Activated CD4-positive, alpha-beta T cell treated with anti-CD3 and anti-CD28 coated beads, Interleukin-2, Interleukin-4, amounts not matched to agents 100 ng/mL and 50 ng/mL, durations not matched to agents 16 hours and 8 hours (primary cell): ENCODE results near the gene SOSTDC1.
"Not testable (repeated sequence)": the region's sequence is repeated elsewhere in the genome, so short reads cannot be mapped to it uniquely, and the experiment has no call there.

Source experiments
- DNase-seq: peaks from one replicate; pipeline ENCODE4 v3.0.0-alpha.2; 2020; ENCODE audit warnings: low spot score

The SOSTDC1 gene

GRCh38 chr7:16462431-16462889 lies 3.1 kb downstream of the SOSTDC1 start:
- DNase-seq: no peak

DNA sequence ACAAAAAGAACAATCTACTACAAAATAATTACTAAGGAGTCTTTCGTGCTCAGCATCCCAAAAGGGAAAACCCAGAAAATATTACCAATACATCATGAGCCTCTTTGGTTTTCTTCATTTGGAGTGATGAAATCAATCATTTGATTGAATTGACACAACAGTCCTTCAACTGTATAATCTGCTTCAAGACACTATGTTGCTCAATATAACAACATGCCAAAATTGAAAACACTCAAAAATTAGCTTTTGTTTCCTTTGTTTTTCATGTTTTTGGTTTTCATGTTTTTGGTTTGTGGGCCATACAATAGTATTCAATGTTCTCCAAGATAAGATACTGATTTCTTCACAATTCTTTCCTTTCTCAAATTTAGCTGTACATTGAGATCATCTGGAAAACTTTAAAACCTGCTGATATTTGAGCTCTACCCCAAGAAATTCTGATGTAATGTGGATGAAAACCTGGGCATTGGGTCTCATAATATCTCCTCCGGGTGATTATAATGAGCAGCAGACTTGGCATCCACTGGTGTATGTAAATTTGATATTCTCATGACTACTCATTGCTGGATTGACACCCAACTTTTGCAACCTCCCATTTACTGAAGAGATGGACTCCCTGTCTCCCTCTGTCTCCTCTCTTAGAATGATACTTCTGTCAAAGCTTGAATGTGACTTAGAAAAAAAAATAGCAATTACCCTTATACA lies 4.6 kb downstream of the SOSTDC1 start:
- no peak for DNase-seq

- DNase-seq: not testable (repeated sequence)
Measured at GRCh38 chr7:16456303-16456702, 9.2 kb downstream of the SOSTDC1 start.

DNA sequence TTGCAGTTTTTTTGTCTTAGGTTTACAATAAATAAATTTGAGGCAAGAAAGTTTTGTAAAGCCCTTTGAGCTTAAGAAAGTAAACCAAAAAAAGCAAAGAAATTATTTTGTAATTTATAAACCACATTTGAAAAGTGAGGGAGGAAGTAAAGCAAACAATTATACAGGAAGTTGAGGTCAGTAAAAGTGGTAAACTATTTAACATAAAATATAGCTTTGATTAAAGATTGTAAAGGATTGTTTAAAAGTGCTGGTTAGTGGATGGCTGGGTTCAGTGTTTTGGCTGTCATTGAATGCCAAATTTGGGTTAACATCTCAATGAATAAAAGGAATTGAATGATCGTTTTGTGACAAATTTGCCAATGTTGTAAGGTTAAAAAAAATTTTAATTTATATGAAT lies 9.9 kb downstream of the SOSTDC1 start:
- no peak for DNase-seq

- DNase-seq: no peak
Measured at GRCh38 chr7:16450366-16450765, 15.2 kb downstream of the SOSTDC1 start.

GRCh38 chr7:16447876-16448275 lies 17.7 kb downstream of the SOSTDC1 start:
- DNase-seq: no peak

- DNase-seq: no peak
Measured at GRCh38 chr7:16446508-16446907, 19.0 kb downstream of the SOSTDC1 start.

DNA sequence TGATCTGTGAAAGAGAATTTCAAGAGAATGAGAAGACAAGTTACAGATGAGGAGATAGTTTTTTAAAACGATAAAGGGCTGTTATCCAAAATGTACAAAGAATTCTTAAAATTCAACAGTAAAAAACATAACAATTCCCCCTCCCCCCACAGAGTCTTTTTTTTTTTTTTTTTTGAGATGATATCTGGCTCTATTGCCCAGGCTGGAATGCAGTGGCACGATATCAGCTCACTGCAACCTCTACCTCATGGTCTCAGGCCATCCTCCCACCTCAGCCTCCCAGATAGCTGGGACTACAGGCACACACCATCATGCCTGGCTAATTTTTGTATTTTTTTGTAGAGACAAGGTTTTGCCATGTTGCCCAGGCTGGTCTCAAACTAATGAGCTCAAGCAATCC lies 21.7 kb downstream of the SOSTDC1 start:
- DNase-seq: not testable (repeated sequence)

DNA sequence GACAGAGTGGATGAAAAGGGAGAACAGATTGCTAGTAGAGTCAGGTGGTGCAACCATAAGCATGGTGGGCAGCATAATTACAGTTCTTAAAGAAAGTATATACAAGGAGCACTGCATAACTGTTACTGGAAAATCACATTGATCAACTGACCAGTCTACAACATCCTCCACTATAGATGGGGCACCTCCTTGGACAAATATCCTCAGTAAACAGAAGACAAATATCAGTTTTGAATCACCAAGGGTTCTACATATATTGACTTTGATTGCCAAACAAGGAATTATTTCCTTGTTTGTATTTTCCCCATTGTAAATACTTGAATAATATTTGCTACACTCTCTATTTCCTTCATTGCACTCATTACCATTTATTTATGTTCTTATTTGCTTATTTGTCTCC lies 26.6 kb downstream of the SOSTDC1 start:
- no peak for DNase-seq

GRCh38 chr7:16436306-16436705 lies 29.2 kb downstream of the SOSTDC1 start:
- no peak for DNase-seq

DNA sequence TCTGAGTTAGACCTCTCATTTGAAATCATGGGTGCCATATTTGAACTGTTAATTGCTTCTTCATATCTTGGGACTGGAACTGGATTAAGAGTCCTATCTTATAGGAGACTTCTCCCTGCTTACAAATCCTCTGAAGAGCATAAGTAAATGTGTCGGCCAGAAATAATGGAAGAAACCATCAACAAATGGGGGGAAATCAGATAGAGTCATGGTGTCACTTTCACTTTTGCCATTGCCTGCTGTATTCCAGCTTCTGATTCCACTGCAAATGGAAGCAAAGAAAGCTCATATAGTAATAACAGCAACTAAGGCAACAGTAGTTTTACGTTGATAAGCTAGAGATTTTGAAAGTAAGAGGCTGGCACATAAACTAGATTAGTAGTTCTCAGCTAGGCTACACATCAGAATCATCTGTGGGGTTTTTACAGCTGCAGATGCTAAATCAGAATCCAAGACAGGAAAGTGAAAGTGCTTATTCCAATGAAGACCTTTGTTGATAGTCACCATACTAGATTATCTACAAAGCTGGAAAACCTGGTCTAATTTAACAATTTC lies 31.9 kb downstream of the SOSTDC1 start:
- no peak for DNase-seq

DNA sequence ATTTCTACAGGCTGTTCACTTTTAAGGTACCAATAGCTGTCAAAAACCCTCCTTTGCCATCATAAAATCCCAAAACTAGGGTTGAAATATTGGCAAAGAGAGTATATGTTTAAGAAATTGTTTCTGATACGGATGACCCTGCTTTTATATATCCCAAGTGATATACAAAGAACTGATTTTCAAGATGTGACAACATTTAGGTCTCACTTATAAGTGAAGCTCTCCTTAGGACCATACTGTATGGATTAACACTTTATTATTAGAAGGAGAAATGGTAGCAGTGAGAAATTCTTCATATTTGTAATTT lies 33.2 kb downstream of the SOSTDC1 start:
- DNase-seq: no peak

DNA sequence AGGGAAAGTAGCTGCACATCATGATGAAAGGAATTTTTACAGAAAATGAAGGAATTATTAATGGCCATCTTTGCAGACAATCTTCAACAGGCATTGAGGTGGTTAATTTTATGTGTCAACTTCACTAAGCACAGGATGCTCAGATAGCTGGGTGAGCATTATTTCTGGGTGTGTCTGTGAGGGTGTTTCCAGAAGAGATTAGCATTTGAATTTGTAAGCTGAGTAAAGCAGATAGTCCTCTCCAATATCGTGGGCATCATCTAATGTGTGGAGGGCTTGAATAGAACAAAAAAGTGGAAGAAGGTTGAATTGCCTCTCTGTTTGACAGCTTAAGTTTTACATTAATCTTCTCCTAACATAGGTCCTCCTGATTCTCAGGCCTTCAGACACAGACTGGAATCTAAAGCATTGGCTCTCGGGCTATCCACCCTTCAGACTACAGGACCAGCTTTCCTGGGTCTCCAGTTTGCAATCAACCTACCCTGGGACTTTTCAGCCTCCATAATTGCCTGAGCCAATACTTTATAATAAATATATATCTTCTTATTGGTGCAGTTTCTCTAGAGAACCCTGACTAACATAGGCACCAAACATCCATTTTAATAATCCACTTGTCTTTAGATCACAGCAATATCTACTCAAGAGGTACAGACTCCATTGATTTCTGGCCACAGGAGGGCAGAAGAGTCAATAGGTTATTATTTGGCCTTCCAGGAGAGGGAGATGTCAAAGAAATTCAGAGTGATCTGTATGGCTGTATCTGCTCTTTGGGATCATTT lies 33.7 kb downstream of the SOSTDC1 start:
- peak; percentile 28 for DNase-seq

DNA sequence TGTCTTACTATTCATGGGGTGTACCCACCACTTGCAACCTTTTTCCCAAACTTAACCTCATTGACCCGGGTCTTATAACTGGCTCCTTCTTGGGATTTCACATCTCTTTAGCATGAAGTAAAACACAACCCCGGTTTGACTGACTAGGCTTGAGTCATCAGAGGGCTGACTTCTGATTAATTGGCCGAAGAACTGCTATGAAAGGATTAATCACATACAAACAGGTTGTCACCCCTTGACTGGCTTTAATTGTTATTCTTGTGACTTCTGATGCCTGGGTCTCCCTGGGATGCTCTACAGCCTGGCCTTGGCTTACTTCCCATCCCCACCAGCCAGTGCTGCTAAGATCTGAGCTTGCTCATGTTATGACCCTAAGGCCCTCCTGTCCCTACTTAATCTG lies 35.4 kb downstream of the SOSTDC1 start:
- DNase-seq: no peak

DNA sequence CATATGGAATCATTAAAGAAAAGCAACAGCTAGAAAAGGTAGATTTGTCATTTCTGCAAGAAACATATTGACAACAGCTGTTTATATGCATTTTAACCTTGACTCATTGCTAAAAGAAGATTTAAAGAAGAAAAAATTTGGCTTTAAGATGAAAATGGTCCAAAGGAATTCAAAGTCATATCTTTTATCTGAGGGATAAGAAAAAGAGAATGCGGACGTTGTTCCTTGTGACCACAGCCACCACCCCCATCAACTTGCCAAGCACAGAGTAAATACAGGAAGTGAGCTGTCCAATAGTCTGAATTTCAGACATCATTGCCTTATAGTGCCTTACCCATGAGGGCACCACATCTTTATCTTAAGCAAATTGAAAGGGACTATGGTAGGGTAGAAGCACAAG lies 36.9 kb downstream of the SOSTDC1 start:
- DNase-seq: no peak

- no peak for DNase-seq
Measured at GRCh38 chr7:16428182-16428581, 37.4 kb downstream of the SOSTDC1 start.

DNA sequence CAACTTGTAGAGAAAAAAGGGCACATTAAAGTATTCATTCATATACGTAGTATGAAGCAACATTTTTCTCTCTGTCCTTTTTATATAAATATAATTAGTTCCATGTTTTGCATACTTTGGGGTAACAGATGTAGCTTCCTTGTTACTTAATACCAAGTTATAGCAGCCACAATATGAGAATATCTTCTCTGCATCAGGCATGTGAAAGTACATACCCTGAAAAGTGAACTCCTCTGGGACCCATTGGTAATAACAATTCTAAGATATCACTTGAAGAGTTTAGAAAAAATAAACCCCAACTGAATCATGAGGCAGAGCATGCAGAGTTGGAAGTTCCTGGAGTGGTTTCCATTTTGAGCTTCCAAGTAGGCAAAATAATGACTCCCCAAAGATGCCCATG lies 41.8 kb downstream of the SOSTDC1 start:
- DNase-seq: no peak

DNA sequence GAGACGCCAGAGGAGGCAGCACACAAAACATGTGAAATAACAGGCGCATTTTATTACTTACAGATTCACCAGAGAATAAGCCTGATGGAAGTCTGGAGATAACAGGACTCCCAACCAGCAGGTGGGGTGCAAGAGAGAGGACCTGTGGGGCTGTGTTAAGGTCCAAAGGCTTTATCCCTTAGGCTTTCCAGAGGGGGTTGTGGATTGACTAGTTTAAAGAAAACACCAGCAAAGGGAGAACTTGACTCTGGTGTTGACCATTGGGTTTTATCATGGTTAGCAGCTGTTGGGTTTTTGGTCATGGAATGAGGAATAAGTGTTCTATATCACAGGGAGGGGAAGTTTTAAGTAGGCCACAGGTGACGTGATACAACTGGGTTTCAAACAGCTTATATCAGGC lies 42.6 kb downstream of the SOSTDC1 start:
- DNase-seq: no peak

DNA sequence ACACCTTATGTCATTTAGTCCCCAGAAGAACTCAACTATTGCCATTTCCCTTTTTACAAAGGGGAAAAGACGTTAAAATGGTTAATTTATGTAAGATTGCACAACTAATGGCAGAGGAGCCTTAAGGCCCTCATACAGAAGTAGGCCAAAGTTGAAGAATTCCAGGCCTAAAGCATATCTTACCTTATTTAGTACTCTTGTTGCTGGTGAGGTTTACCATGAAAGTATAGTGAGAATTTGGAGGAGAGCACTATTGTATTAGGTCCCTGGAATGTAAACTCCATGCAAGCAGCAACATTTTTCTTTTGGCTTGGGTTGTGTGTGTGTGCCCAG lies 43.5 kb downstream of the SOSTDC1 start:
- DNase-seq: no peak

GRCh38 chr7:16421333-16422102 lies 44.0 kb downstream of the SOSTDC1 start, which contains the start of gene CRPPA:
CRPPA (minus strand) TSS chr7:16421538; CDS start chr7:16421322, 216 bp downstream.
- DNase-seq: no peak

GRCh38 chr7:16420649-16421332 lies 44.7 kb downstream of the SOSTDC1 start:
- peak; percentile 81 for DNase-seq

DNA sequence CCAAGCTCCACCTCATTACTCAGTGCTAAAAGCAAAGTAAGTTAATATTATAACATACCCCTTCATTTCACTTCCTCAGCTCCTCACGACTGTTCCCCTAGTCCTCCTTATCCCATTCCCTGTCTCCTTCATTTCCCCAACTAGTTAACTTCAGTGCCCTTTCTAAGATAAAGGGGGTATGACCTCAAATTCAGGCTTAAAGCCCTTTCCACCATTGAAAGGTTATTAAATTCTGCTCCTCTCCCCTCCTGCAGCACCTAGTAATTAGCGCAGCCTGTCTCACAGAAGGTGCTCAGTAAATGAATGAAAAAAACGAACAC lies 45.2 kb downstream of the SOSTDC1 start:
- no peak for DNase-seq
